ENCODE data around the gene GEMIN8.

DNA sequence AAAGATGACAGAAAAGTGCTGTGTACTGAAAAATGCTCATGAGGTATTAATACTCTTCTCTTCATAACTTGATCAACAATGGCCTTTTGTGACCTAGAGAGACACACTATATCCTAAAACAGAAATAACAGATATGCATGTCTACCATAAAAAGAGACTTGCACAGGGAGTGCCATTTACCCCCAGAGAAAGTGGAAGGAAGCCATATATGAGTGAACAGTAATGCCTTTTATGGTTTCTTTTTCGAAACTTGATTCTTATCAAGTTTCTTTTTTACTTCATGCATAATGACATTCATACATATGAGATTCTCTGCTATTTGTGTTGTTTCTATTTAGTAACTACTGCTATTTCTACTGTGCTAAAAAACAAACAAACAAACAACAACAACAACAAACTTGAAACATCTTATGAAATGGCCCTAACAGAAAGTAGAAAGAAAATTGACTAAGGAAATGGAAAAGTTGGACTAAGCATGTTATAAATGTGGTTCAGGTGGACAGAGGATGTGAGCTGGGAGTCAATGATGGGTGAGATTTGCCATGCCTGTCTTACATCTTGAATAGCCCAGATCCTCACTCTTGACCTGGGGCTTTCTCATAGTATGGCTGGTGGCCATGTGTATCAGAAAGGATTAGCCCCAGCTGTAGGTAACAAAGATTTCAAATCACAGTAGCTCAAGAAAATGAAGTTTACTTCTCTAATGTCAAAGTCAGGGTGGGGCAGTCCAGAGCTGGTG, 43.8 kb downstream of the GEMIN8 start:
- TF ChIP-seq, protein P1, sequence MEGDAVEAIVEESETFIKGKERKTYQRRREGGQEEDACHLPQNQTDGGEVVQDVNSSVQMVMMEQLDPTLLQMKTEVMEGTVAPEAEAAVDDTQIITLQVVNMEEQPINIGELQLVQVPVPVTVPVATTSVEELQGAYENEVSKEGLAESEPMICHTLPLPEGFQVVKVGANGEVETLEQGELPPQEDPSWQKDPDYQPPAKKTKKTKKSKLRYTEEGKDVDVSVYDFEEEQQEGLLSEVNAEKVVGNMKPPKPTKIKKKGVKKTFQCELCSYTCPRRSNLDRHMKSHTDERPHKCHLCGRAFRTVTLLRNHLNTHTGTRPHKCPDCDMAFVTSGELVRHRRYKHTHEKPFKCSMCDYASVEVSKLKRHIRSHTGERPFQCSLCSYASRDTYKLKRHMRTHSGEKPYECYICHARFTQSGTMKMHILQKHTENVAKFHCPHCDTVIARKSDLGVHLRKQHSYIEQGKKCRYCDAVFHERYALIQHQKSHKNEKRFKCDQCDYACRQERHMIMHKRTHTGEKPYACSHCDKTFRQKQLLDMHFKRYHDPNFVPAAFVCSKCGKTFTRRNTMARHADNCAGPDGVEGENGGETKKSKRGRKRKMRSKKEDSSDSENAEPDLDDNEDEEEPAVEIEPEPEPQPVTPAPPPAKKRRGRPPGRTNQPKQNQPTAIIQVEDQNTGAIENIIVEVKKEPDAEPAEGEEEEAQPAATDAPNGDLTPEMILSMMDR (IDR thresholded peaks at IDR 0.05; ENCODE audit: low read length), result no peak
- TF ChIP-seq EZH2 (IDR thresholded peaks at IDR 0.05; ENCODE audit: borderline replicate concordance, low read length), result no peak

All from OCI-LY1 (cell line).